Measurements from ENCODE around the gene LAPTM4A.

- no peak for TF ChIP-seq POLR2A (IDR thresholded peaks at IDR 0.05)
- TF ChIP-seq CTCF (IDR thresholded peaks at IDR 0.05 in 8 of 11, conservative IDR thresholded peaks at IDR 0.05 in 3 of 11), result no peak
- TF ChIP-seq POLR2AphosphoS5 (IDR thresholded peaks at IDR 0.05), result no peak
Measured at GRCh38 chr2:19989342-19989666, 62.1 kb downstream of the LAPTM4A start.

Measured in spleen (tissue), 7 donors.